HEK293 (cell line): ENCODE results near the gene ABCG8.

ENCODE experiments used
- HOXA7 ChIP-seq: sonication (generic); formaldehyde crosslinking; IDR thresholded peaks from 2 replicates; pipeline ENCODE4 v1.8.1; 2022; ENCODE audit warnings: missing genetic modification reagents, borderline replicate concordance
- KLF7 ChIP-seq: fragments of 450-650 bp; formaldehyde crosslinking; IDR thresholded peaks from 2 replicates; pipeline ENCODE4 v1.5.1; 2016; ENCODE audit warnings: missing biosample characterization, missing genetic modification characterization, borderline replicate concordance
- KLF9 ChIP-seq: fragments of 450-650 bp; formaldehyde crosslinking; IDR thresholded peaks from 2 replicates; pipeline ENCODE4 v1.5.1; 2016; ENCODE audit warnings: missing biosample characterization, missing genetic modification characterization, low read depth
- REPIN1 ChIP-seq: fragments of 450-650 bp; formaldehyde crosslinking; IDR thresholded peaks from 2 replicates; pipeline ENCODE4 v1.5.1; 2017; ENCODE audit warnings: missing biosample characterization, missing genetic modification characterization, low read depth
- ZBTB1 ChIP-seq: fragments of 450-650 bp; formaldehyde crosslinking; IDR thresholded peaks from 2 replicates; pipeline ENCODE4 v1.5.1; 2016; ENCODE audit warnings: missing biosample characterization, missing genetic modification characterization
- ZBTB20 ChIP-seq: fragments of 450-650 bp; formaldehyde crosslinking; IDR thresholded peaks from 2 replicates; pipeline ENCODE4 v1.5.1; 2016; ENCODE audit warnings: missing biosample characterization, missing genetic modification characterization
- ZBTB8A ChIP-seq: fragments of 450-650 bp; formaldehyde crosslinking; IDR thresholded peaks from 2 replicates; pipeline ENCODE4 v1.5.1; 2016; ENCODE audit warnings: missing biosample characterization, missing genetic modification characterization
- ZFHX2 ChIP-seq: fragments of 450-650 bp; formaldehyde crosslinking; conservative IDR thresholded peaks from 2 replicates; pipeline ENCODE4 v1.5.1; 2016; ENCODE audit warnings: missing biosample characterization, missing genetic modification characterization
- ZNF132 ChIP-seq: fragments of 450-650 bp; formaldehyde crosslinking; IDR thresholded peaks from 2 replicates; pipeline ENCODE4 v1.5.1; 2017; ENCODE audit warnings: missing biosample characterization, missing genetic modification characterization, borderline replicate concordance
- ZNF140 ChIP-seq: fragments of 450-650 bp; formaldehyde crosslinking; IDR thresholded peaks from 2 replicates; pipeline ENCODE4 v1.5.1; 2016; ENCODE audit warnings: missing biosample characterization, missing genetic modification characterization
- ZNF146 ChIP-seq: fragments of 450-650 bp; formaldehyde crosslinking; IDR thresholded peaks from 2 replicates; pipeline ENCODE4 v1.5.1; 2016; ENCODE audit warnings: missing biosample characterization, missing genetic modification characterization
- ZNF223 ChIP-seq: fragments of 450-650 bp; formaldehyde crosslinking; IDR thresholded peaks from 2 replicates; pipeline ENCODE4 v1.5.1; 2016; ENCODE audit warnings: missing biosample characterization, missing genetic modification characterization
- ZNF292 ChIP-seq: fragments of 450-650 bp; formaldehyde crosslinking; IDR thresholded peaks from 2 replicates; pipeline ENCODE4 v1.5.1; 2016; ENCODE audit warnings: low read depth, missing biosample characterization, missing genetic modification characterization, borderline replicate concordance
- ZNF311 ChIP-seq: fragments of 450-650 bp; formaldehyde crosslinking; IDR thresholded peaks from 2 replicates; pipeline ENCODE4 v1.5.1; 2017; ENCODE audit warnings: missing biosample characterization, missing genetic modification characterization, borderline replicate concordance
- ZNF324 ChIP-seq: fragments of 450-650 bp; formaldehyde crosslinking; IDR thresholded peaks from 2 replicates; pipeline ENCODE4 v1.5.1; 2016; ENCODE audit warnings: missing biosample characterization, missing genetic modification characterization
- ZNF335 ChIP-seq: fragments of 450-650 bp; formaldehyde crosslinking; conservative IDR thresholded peaks from 2 replicates; pipeline ENCODE4 v1.5.1; 2016; ENCODE audit warnings: missing biosample characterization, missing genetic modification characterization
- ZNF404 ChIP-seq: fragments of 450-650 bp; formaldehyde crosslinking; IDR thresholded peaks from 2 replicates; pipeline ENCODE4 v1.5.1; 2017; ENCODE audit warnings: missing biosample characterization, missing genetic modification characterization
- ZNF510 ChIP-seq: fragments of 450-650 bp; formaldehyde crosslinking; IDR thresholded peaks from 2 replicates; pipeline ENCODE4 v1.5.1; 2018; ENCODE audit warnings: mild to moderate bottlenecking, missing genetic modification characterization, missing biosample characterization; ENCODE audit not compliant: insufficient replicate concordance
- ZNF530 ChIP-seq: fragments of 450-650 bp; formaldehyde crosslinking; IDR thresholded peaks from 2 replicates; pipeline ENCODE4 v1.5.1; 2016; ENCODE audit warnings: low read depth, missing biosample characterization, missing genetic modification characterization
- ZNF610 ChIP-seq: fragments of 450-650 bp; formaldehyde crosslinking; IDR thresholded peaks from 2 replicates; pipeline ENCODE4 v1.5.1; 2016; ENCODE audit warnings: missing biosample characterization, missing genetic modification characterization, borderline replicate concordance
- ZNF664 ChIP-seq: fragments of 450-650 bp; formaldehyde crosslinking; IDR thresholded peaks from 2 replicates; pipeline ENCODE4 v1.5.1; 2016; ENCODE audit warnings: missing biosample characterization, missing genetic modification characterization
- ZNF785 ChIP-seq: fragments of 450-650 bp; formaldehyde crosslinking; IDR thresholded peaks from 2 replicates; pipeline ENCODE4 v1.5.1; 2016; ENCODE audit warnings: missing biosample characterization, missing genetic modification characterization
- ZNF792 ChIP-seq: fragments of 450-650 bp; formaldehyde crosslinking; IDR thresholded peaks from 2 replicates; pipeline ENCODE4 v1.5.1; 2016; ENCODE audit warnings: missing biosample characterization, missing genetic modification characterization
- ZNF837 ChIP-seq: fragments of 450-650 bp; formaldehyde crosslinking; IDR thresholded peaks from 2 replicates; pipeline ENCODE4 v1.5.1; 2016; ENCODE audit warnings: missing biosample characterization, missing genetic modification characterization
- ZNF843 ChIP-seq: fragments of 450-650 bp; formaldehyde crosslinking; IDR thresholded peaks from 2 replicates; pipeline ENCODE4 v1.5.1; 2016; ENCODE audit warnings: missing biosample characterization, missing genetic modification characterization
- TF ChIP-seq, protein P1 (sequence below): fragments of 450-650 bp; formaldehyde crosslinking; IDR thresholded peaks from 2 replicates; pipeline ENCODE4 v1.5.1; 2016; ENCODE audit warnings: missing biosample characterization, missing genetic modification characterization, borderline replicate concordance
- TF ChIP-seq, protein P2 (sequence below): fragments of 450-650 bp; formaldehyde crosslinking; IDR thresholded peaks from 2 replicates; pipeline ENCODE4 v1.5.1; 2017; ENCODE audit warnings: missing biosample characterization, missing genetic modification characterization
- TF ChIP-seq, protein P3 (sequence below): fragments of 450-650 bp; formaldehyde crosslinking; conservative IDR thresholded peaks from 2 replicates; pipeline ENCODE4 v1.5.1; 2016; ENCODE audit warnings: low read depth, missing biosample characterization, missing genetic modification characterization
- TF ChIP-seq, protein P4 (sequence below): fragments of 450-650 bp; formaldehyde crosslinking; IDR thresholded peaks from 2 replicates; pipeline ENCODE4 v1.5.1; 2016; ENCODE audit warnings: missing biosample characterization, missing genetic modification characterization
- TF ChIP-seq, protein P5 (sequence below): fragments of 450-650 bp; formaldehyde crosslinking; IDR thresholded peaks from 2 replicates; pipeline ENCODE4 v1.5.1; 2016; ENCODE audit warnings: missing biosample characterization, missing genetic modification characterization

The ABCG8 gene

DNA sequence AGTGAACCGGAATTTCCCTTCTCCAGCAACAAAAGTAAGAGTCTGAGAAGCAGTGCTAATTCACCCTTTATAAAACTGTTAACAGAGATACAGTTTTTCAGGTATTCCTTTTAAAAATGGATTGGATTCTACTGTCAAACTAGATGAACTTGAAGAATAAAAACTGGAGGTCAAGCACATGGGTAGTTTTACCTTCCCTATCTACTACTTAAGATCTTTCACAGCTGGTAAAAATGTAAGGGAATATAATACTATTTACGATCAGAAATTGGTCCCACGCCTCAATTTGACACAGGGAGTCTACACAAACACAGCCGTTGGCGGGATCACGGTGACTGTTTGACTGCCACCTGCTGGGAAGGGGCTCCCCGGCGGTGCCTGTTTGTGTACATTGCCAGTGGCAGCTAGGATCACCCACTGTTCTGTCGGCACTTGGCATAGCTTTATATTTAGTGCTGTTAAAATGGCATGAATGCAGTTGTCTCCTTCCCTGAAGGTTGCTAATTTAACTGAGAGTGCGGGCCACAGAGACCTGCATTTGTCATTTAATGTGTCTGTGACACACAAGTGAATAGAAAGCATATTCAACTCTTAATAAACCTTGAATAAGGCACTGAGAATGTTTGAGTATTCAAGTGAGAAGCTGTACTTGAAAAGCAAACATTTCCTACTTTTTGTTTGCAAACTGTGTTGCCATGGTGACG is 59.5 kb downstream of the ABCG8 start (continued):
- no peak for TF ChIP-seq KLF7 (tag by site-specific recombination)
- TF ChIP-seq KLF9 (tag by site-specific recombination), result no peak
- TF ChIP-seq ZNF404 (tag by site-specific recombination), result no peak
- TF ChIP-seq, protein P1, sequence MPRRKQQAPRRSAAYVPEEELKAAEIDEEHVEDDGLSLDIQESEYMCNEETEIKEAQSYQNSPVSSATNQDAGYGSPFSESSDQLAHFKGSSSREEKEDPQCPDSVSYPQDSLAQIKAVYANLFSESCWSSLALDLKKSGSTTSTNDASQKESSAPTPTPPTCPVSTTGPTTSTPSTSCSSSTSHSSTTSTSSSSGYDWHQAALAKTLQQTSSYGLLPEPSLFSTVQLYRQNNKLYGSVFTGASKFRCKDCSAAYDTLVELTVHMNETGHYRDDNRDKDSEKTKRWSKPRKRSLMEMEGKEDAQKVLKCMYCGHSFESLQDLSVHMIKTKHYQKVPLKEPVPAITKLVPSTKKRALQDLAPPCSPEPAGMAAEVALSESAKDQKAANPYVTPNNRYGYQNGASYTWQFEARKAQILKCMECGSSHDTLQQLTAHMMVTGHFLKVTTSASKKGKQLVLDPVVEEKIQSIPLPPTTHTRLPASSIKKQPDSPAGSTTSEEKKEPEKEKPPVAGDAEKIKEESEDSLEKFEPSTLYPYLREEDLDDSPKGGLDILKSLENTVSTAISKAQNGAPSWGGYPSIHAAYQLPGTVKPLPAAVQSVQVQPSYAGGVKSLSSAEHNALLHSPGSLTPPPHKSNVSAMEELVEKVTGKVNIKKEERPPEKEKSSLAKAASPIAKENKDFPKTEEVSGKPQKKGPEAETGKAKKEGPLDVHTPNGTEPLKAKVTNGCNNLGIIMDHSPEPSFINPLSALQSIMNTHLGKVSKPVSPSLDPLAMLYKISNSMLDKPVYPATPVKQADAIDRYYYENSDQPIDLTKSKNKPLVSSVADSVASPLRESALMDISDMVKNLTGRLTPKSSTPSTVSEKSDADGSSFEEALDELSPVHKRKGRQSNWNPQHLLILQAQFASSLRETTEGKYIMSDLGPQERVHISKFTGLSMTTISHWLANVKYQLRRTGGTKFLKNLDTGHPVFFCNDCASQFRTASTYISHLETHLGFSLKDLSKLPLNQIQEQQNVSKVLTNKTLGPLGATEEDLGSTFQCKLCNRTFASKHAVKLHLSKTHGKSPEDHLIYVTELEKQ (tag by site-specific recombination), result no peak
- no peak for TF ChIP-seq ZNF140
- no peak for TF ChIP-seq ZNF664 (tag by site-specific recombination)
- no peak for TF ChIP-seq ZNF223 (tag by site-specific recombination)
- no peak for TF ChIP-seq ZNF324 (tag by site-specific recombination)
- no peak for TF ChIP-seq ZNF146 (tag by site-specific recombination)
- TF ChIP-seq, protein P2, sequence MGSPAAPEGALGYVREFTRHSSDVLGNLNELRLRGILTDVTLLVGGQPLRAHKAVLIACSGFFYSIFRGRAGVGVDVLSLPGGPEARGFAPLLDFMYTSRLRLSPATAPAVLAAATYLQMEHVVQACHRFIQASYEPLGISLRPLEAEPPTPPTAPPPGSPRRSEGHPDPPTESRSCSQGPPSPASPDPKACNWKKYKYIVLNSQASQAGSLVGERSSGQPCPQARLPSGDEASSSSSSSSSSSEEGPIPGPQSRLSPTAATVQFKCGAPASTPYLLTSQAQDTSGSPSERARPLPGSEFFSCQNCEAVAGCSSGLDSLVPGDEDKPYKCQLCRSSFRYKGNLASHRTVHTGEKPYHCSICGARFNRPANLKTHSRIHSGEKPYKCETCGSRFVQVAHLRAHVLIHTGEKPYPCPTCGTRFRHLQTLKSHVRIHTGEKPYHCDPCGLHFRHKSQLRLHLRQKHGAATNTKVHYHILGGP (tag by site-specific recombination), result no peak
- no peak for TF ChIP-seq ZNF792 (tag by site-specific recombination)
- no peak for TF ChIP-seq ZNF530 (tag by site-specific recombination)
- TF ChIP-seq, protein P3, sequence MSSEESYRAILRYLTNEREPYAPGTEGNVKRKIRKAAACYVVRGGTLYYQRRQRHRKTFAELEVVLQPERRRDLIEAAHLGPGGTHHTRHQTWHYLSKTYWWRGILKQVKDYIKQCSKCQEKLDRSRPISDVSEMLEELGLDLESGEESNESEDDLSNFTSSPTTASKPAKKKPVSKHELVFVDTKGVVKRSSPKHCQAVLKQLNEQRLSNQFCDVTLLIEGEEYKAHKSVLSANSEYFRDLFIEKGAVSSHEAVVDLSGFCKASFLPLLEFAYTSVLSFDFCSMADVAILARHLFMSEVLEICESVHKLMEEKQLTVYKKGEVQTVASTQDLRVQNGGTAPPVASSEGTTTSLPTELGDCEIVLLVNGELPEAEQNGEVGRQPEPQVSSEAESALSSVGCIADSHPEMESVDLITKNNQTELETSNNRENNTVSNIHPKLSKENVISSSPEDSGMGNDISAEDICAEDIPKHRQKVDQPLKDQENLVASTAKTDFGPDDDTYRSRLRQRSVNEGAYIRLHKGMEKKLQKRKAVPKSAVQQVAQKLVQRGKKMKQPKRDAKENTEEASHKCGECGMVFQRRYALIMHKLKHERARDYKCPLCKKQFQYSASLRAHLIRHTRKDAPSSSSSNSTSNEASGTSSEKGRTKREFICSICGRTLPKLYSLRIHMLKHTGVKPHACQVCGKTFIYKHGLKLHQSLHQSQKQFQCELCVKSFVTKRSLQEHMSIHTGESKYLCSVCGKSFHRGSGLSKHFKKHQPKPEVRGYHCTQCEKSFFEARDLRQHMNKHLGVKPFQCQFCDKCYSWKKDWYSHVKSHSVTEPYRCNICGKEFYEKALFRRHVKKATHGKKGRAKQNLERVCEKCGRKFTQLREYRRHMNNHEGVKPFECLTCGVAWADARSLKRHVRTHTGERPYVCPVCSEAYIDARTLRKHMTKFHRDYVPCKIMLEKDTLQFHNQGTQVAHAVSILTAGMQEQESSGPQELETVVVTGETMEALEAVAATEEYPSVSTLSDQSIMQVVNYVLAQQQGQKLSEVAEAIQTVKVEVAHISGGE (tag by site-specific recombination), result no peak
- TF ChIP-seq ZNF510 (tag by site-specific recombination), result no peak
- TF ChIP-seq, protein P4, sequence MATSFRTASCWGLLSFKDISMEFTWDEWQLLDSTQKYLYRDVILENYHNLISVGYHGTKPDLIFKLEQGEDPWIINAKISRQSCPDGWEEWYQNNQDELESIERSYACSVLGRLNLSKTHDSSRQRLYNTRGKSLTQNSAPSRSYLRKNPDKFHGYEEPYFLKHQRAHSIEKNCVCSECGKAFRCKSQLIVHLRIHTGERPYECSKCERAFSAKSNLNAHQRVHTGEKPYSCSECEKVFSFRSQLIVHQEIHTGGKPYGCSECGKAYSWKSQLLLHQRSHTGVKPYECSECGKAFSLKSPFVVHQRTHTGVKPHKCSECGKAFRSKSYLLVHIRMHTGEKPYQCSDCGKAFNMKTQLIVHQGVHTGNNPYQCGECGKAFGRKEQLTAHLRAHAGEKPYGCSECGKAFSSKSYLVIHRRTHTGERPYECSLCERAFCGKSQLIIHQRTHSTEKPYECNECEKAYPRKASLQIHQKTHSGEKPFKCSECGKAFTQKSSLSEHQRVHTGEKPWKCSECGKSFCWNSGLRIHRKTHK (tag by site-specific recombination), result no peak
- no peak for TF ChIP-seq ZNF785 (tag by site-specific recombination)
- TF ChIP-seq ZNF837 (tag by site-specific recombination), result no peak
- no peak for TF ChIP-seq HOXA7 (CRISPR knock-in tag)
- peak; percentile 44; the same call in 1 of the 2 replicates for TF ChIP-seq ZBTB8A (tag by site-specific recombination)
- 0 out of 2 replicates have a peak, but pooled peaks have one; percentile 26 for TF ChIP-seq ZFHX2 (tag by site-specific recombination)
- peak; percentile 87 for TF ChIP-seq ZNF843 (tag by site-specific recombination)
- peak; percentile 32; the same call in 1 of the 2 replicates for TF ChIP-seq ZNF335 (tag by site-specific recombination)
- TF ChIP-seq REPIN1, result no peak
- TF ChIP-seq ZBTB20 (tag by site-specific recombination), result no peak
- TF ChIP-seq ZNF292, result no peak
- TF ChIP-seq, protein P5, sequence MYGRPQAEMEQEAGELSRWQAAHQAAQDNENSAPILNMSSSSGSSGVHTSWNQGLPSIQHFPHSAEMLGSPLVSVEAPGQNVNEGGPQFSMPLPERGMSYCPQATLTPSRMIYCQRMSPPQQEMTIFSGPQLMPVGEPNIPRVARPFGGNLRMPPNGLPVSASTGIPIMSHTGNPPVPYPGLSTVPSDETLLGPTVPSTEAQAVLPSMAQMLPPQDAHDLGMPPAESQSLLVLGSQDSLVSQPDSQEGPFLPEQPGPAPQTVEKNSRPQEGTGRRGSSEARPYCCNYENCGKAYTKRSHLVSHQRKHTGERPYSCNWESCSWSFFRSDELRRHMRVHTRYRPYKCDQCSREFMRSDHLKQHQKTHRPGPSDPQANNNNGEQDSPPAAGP (tag by site-specific recombination), result no peak
- no peak for TF ChIP-seq ZNF610 (tag by site-specific recombination)
- TF ChIP-seq ZNF132 (tag by site-specific recombination), result no peak
- TF ChIP-seq ZBTB1, result no peak
- no peak for TF ChIP-seq ZNF311
